CD4-positive, alpha-beta T cell treated with Interleukin-15 for 1 hour (primary cell): Measurements from ENCODE around the gene VSX2.
A peak's percentile ranks its signal among the peaks of the same experiment; 100 is the strongest.

Source experiments
- DNase-seq: peaks from one replicate; pipeline ENCODE4 v3.0.0-alpha.2; 2020

Gene VSX2

GRCh38 chr14:74302634-74303569 lies 63.7 kb downstream of the VSX2 start, which contains the start of gene ABCD4:
ABCD4 (minus strand) TSS chr14:74302934; CDS start chr14:74302912, 22 bp downstream.
- DNase-seq: peak; percentile 92

- DNase-seq: no peak
Measured at GRCh38 chr14:74308695-74309094, 69.4 kb downstream of the VSX2 start.

GRCh38 chr14:74309125-74310022 lies 70.1 kb downstream of the VSX2 start:
- no peak for DNase-seq

- no peak for DNase-seq
Measured at GRCh38 chr14:74312161-74312560, 72.9 kb downstream of the VSX2 start.
